ENCODE data around the gene DNER. TPM values are rescaled to one million over a fixed set of nuclear protein-coding genes. Genes with fewer than 3 reads are reported as not detected.

DNER gene
- total and polyA plus RNA-seq, 2 donors (not counting 3 experiments of a cell fraction or from before 2014, with no cell fraction given), result 0.01 TPM; not detected in 1

DNA sequence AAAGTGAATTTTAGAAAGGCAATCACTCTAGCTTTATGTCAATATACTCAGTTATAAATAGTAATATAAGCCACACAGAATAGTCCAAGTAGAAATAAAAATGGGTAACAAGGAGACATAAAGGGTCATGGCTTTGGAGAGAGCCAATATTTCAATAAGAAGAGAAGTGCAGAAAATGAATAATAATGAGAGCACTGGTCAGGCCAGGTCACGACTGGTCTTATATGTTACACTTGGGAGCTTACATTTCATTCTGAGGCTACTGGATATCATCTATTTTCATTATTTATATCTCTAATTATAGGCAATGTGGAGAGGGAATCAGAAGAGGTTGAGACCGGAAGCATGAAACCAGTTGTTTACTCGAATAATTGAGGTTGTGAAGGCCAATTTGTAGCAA lies 262.5 kb downstream of the DNER start:
- DNase-seq (ENCODE audit: low read depth, low spot score), result no peak
- Histone ChIP-seq H3K27ac (ENCODE audit: insufficient read depth, low read depth, low read length) (no peak overlapping the region), H4K20me1 (replicated peaks; ENCODE audit: control insufficient read depth, extremely low read depth, insufficient read depth, low read length) (no peaks in the 10 kb centered on the region), H3K9me1 (replicated peaks; ENCODE audit: control insufficient read depth, extremely low read depth, insufficient read depth, low read length) (no peaks in the 10 kb centered on the region), H3K4me2 (ENCODE audit: insufficient read depth, low read length) (no peak overlapping the region), H3K4me3 (replicated peaks in 1 of 3; ENCODE audit: insufficient read depth in 1 of 3, low read depth in 1 of 3, low read length in 3 of 3) (no peak overlapping the region), H3K9me3 (replicated peaks; ENCODE audit: control insufficient read depth, insufficient read depth, low read length) (no peaks in the 10 kb centered on the region), H2AFZ (ENCODE audit: low read depth, low read length) (no peak overlapping the region), H3K4me1 (ENCODE audit: control insufficient read depth, extremely low read depth, insufficient read depth, low read length) (peaks cover 20% of the 10 kb centered on the region), H3K79me2 (ENCODE audit: control insufficient read depth, insufficient read depth, low read length) (no peaks in the 10 kb centered on the region), H3K36me3 (ENCODE audit: control insufficient read depth in 2 of 2, extremely low read depth in 1 of 2, insufficient read depth in 2 of 2, low read length in 2 of 2) (no peaks in the 10 kb centered on the region), H3K9ac (replicated peaks; ENCODE audit: extremely low read depth, insufficient read depth, low read length) (no peak overlapping the region), H3K27me3 (ENCODE audit: control insufficient read depth in 2 of 2, insufficient read depth in 2 of 2, low read length in 2 of 2) (no peaks in the 10 kb centered on the region)
- ChIA-PET CTCF (interaction anchor here (1.1 to 1.7 kb wide), 3 partner anchors 9 to 135 kb away, joined by 3 to 6 read pairs (median 4); no protein-coding TSS in a partner anchor), POLR2A (no interaction called here)
- TF ChIP-seq, protein P1, sequence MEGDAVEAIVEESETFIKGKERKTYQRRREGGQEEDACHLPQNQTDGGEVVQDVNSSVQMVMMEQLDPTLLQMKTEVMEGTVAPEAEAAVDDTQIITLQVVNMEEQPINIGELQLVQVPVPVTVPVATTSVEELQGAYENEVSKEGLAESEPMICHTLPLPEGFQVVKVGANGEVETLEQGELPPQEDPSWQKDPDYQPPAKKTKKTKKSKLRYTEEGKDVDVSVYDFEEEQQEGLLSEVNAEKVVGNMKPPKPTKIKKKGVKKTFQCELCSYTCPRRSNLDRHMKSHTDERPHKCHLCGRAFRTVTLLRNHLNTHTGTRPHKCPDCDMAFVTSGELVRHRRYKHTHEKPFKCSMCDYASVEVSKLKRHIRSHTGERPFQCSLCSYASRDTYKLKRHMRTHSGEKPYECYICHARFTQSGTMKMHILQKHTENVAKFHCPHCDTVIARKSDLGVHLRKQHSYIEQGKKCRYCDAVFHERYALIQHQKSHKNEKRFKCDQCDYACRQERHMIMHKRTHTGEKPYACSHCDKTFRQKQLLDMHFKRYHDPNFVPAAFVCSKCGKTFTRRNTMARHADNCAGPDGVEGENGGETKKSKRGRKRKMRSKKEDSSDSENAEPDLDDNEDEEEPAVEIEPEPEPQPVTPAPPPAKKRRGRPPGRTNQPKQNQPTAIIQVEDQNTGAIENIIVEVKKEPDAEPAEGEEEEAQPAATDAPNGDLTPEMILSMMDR (IDR thresholded peaks at IDR 0.05; ENCODE audit: extremely low read depth in 1 of 2, insufficient read depth in 1 of 2, low read depth in 1 of 2, low read length in 2 of 2), result no peak
- no peak for TF ChIP-seq GATA2 (IDR thresholded peaks at IDR 0.05; ENCODE audit: insufficient read depth, insufficient read length, low read depth, low read length)
- no peak for TF ChIP-seq POLR2A (IDR thresholded peaks at IDR 0.05; ENCODE audit: low read depth, low read length)
- TF ChIP-seq POLR2AphosphoS5 (IDR thresholded peaks at IDR 0.05; ENCODE audit: insufficient read depth, low read depth, low read length), result no peak
- TF ChIP-seq MYC (IDR thresholded peaks at IDR 0.05; ENCODE audit: low read depth, low read length), result no peak
- TF ChIP-seq JUN (IDR thresholded peaks at IDR 0.05; ENCODE audit: borderline replicate concordance, insufficient read depth, insufficient read length, low read depth), result no peak
- no peak for FAIRE-seq
- no TSS peak for BruUV-seq (replicated peaks)
- dilution Hi-C loops (cut with MboI; ENCODE audit: extremely low pct_ligation_motif_present, low sequenced_read_pairs) (no loop called here), intact Hi-C loops (cut with micrococcal nuclease) (no loop called here)

DNA sequence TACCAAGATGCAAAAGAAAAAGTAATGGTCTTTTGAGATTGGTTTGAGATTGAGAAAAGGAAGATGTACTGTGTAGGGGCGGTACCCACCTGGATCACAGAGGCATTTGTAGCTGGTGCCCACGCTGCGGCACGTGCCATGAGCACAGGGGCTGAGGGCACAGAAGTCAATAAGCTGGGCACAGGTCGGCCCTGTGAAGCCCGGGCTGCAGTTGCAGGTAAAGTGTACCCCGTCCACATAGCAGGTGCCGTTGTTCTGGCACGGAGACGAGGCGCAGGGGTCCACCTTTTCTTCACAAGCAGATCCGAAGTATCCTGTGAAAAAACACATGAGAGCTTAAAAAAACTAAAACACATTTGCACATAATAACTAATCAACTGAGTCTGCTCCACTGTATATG lies 267.1 kb downstream of the DNER start:
- DNase-seq (ENCODE audit: low read depth, low spot score) (no peak), FAIRE-seq (no peak)
- Histone ChIP-seq H3K4me1 (ENCODE audit: control insufficient read depth, extremely low read depth, insufficient read depth, low read length) (peaks cover 8% of the 10 kb centered on the region), H3K79me2 (ENCODE audit: control insufficient read depth, insufficient read depth, low read length) (no peaks in the 10 kb centered on the region), H3K36me3 (ENCODE audit: control insufficient read depth in 2 of 2, extremely low read depth in 1 of 2, insufficient read depth in 2 of 2, low read length in 2 of 2) (no peaks in the 10 kb centered on the region), H3K27me3 (ENCODE audit: control insufficient read depth in 2 of 2, insufficient read depth in 2 of 2, low read length in 2 of 2) (no peaks in the 10 kb centered on the region), H2AFZ (ENCODE audit: low read depth, low read length) (no peak overlapping the region), H3K4me2 (ENCODE audit: insufficient read depth, low read length) (no peak overlapping the region), H3K9me1 (replicated peaks; ENCODE audit: control insufficient read depth, extremely low read depth, insufficient read depth, low read length) (no peaks in the 10 kb centered on the region), H3K27ac (ENCODE audit: insufficient read depth, low read depth, low read length) (no peak overlapping the region), H4K20me1 (replicated peaks; ENCODE audit: control insufficient read depth, extremely low read depth, insufficient read depth, low read length) (no peaks in the 10 kb centered on the region), H3K9me3 (replicated peaks; ENCODE audit: control insufficient read depth, insufficient read depth, low read length) (no peaks in the 10 kb centered on the region), H3K4me3 (replicated peaks in 1 of 3; ENCODE audit: insufficient read depth in 1 of 3, low read depth in 1 of 3, low read length in 3 of 3) (no peak overlapping the region), H3K9ac (replicated peaks; ENCODE audit: extremely low read depth, insufficient read depth, low read length) (no peak overlapping the region)
- dilution Hi-C loops (cut with MboI; ENCODE audit: extremely low pct_ligation_motif_present, low sequenced_read_pairs) (no loop called here), intact Hi-C loops (cut with micrococcal nuclease) (loop anchor here (10.0 kb wide), 1 partner anchor 1632 kb away; the partner anchor contains the start of gene CCL20)
- no peak for TF ChIP-seq JUN (IDR thresholded peaks at IDR 0.05; ENCODE audit: borderline replicate concordance, insufficient read depth, insufficient read length, low read depth)
- TF ChIP-seq FOS (IDR thresholded peaks at IDR 0.05; ENCODE audit: borderline replicate concordance, insufficient read depth, low read length), result no peak
- TF ChIP-seq, protein P2, sequence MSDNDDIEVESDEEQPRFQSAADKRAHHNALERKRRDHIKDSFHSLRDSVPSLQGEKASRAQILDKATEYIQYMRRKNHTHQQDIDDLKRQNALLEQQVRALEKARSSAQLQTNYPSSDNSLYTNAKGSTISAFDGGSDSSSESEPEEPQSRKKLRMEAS (IDR thresholded peaks at IDR 0.05; ENCODE audit: insufficient read depth, insufficient read length), result no peak
- no peak for TF ChIP-seq EZH2 (IDR thresholded peaks at IDR 0.05; ENCODE audit: borderline replicate concordance, low read depth, low read length, severe bottlenecking)
- no peak for TF ChIP-seq POLR2A (IDR thresholded peaks at IDR 0.05; ENCODE audit: low read depth, low read length)
- no peak for TF ChIP-seq GATA2 (IDR thresholded peaks at IDR 0.05; ENCODE audit: insufficient read depth, insufficient read length, low read depth, low read length)
- TF ChIP-seq, protein P1 (IDR thresholded peaks at IDR 0.05; ENCODE audit: extremely low read depth in 1 of 2, insufficient read depth in 1 of 2, low read depth in 1 of 2, low read length in 2 of 2), result no peak
- TF ChIP-seq MYC (IDR thresholded peaks at IDR 0.05; ENCODE audit: low read depth, low read length), result no peak
- no peak for TF ChIP-seq POLR2AphosphoS5 (IDR thresholded peaks at IDR 0.05; ENCODE audit: insufficient read depth, low read depth, low read length)
- ChIA-PET POLR2A (no interaction called here), CTCF (no interaction called here)
- no TSS peak for BruUV-seq (replicated peaks)
